SK-N-SH treated with all-trans-retinoic acid at 6 μM for 48 hours (cell line): ENCODE results near the gene NME3.

ENCODE experiments used
- ARNTL ChIP-seq: fragments of 450-650 bp; formaldehyde crosslinking; IDR thresholded peaks from 2 replicates; pipeline ENCODE4 v1.5.0; 2020; ENCODE audit warnings: low read depth, mild to moderate bottlenecking, moderate library complexity, borderline replicate concordance
- GLIS3 ChIP-seq: fragments of 250-450 bp; sonication (Bioruptor Pico); IDR thresholded peaks from 2 replicates; pipeline ENCODE4 v1.5.0; 2020; ENCODE audit warnings: mild to moderate bottlenecking, moderate library complexity
- ISL1 ChIP-seq: fragments of 250-450 bp; sonication (Bioruptor Pico); IDR thresholded peaks from 2 replicates; pipeline ENCODE4 v2.1.2; 2022; ENCODE audit warnings: mild to moderate bottlenecking, moderate library complexity
- PATZ1 ChIP-seq: fragments of 250-450 bp; sonication (Bioruptor Pico); IDR thresholded peaks from 2 replicates; pipeline ENCODE4 v1.8.0; 2020; ENCODE audit warnings: mild to moderate bottlenecking, moderate library complexity, borderline replicate concordance
- ZFP3 ChIP-seq: fragments of 250-450 bp; sonication (Bioruptor Pico); IDR thresholded peaks from 2 replicates; pipeline ENCODE4 v1.5.0; 2020; ENCODE audit warnings: mild to moderate bottlenecking, moderate library complexity
- ZFP30 ChIP-seq: fragments of 450-650 bp; formaldehyde crosslinking; IDR thresholded peaks from 2 replicates; pipeline ENCODE4 v1.5.0; 2022; ENCODE audit warnings: mild to moderate bottlenecking, moderate library complexity

DNA sequence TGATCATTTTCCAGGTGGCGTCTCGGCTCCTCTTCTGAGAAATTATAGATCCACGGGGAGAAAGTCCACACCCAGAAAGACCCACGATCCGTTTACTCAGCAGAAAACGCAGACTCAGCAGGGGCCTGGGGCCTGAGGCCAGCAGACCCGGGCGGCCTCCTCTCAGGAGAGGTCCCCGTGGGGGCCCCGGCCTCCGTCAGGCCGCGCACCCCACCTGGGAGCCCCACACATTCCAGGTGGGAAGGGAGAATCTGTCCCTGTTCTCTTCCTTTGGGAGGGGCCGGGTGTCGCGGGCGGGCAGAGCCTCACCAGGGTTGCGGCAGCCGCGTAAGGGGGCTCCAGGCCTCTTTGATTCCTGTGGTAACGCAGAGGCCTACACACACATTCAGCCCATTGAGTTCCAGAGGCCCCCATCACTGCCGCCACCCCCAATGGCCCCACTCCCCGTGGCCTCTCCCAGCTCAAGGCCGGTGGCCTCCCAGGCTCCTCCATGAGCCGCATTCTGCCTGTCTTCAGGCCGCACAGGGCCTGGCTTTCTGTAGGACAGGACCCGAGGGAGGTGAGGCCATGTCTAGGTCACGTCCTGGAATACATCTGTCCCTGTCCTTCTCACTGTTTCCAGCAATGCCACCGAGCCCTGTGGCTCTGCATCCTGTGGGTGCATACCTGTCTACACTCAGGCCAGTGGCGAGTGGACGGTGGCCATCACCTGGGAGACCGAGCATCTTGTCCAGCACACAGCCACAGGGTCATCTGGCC, 23.7 kb upstream of the NME3 start:
- no peak for TF ChIP-seq ARNTL (CRISPR knock-in tag)
- TF ChIP-seq ZFP30 = no peak
- TF ChIP-seq PATZ1 (CRISPR knock-in tag) = no peak
- no peak for TF ChIP-seq ISL1
- no peak for TF ChIP-seq ZFP3
- TF ChIP-seq GLIS3 (CRISPR knock-in tag) = no peak
